HG03378 (cell line): Measurements from ENCODE around the gene FAM50A.

Experiments
- ATAC-seq: cut with Tn5 transposase; IDR thresholded peaks from one replicate; pipeline ENCODE4 v1.9.1; 2021; ENCODE audit warnings: mild to moderate bottlenecking, moderate library complexity; ENCODE audit not compliant: unreplicated experiment

Gene FAM50A

DNA sequence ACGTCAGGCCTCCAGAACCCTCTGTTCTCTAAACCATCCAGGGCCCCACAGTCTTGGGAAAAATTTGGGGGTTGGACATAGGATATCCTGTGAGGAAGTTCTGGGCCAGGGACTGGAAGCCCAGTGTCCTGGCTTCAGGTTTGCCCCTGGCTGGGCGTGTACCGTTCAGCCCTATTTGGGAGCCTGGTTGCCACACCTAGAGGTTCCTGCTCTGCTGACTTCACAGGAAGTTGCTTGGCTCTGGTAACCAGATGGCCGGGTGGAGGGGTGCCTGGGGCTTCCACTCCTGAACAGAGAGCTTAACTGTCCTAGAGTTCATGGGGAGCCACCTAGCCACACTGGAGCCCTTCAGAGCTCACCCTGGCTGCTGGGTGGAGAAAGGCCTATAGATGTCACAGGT is 31.5 kb upstream of the FAM50A start:
- ATAC-seq: no peak

DNA sequence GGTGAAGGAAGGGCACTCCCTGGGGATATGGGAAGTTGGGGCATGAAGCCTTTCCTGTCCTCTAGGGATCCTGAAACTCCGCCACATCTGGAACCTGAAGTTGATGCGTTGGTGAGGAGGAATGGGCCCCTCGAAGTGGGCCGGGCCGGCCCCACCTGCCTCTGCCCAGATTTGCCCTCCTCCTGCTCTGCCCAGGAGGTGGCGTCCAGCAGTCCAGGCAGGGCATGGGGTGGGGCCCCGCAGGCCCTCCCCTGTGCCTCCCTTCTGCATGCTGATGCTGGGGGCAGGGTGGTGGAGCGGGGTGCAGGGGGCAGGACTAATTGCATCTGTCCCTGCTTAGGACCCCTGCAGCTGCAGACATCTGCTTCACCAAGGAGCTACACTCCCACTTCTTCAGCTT is 30.8 kb upstream of the FAM50A start:
- no peak for ATAC-seq

DNA sequence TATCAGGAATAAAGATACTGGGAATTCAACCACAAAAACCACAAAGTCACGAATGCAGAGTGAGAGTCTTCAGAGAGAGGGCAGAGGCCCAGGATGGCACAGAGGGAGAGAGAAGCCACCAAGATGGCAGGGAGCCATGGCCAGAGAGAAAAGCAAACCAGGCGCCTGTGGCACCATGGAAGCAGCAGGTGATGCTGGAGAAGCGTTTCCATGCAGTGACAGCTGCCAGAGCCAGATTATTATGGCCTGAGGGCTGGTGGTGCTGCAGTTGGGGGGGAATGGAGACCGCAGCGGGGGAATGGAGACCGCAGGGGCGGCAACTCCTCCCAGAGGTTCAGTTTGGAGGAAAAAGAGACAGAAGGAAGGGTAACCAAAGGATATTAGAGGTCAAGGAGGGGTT is 26.8 kb upstream of the FAM50A start:
- ATAC-seq: no peak

DNA sequence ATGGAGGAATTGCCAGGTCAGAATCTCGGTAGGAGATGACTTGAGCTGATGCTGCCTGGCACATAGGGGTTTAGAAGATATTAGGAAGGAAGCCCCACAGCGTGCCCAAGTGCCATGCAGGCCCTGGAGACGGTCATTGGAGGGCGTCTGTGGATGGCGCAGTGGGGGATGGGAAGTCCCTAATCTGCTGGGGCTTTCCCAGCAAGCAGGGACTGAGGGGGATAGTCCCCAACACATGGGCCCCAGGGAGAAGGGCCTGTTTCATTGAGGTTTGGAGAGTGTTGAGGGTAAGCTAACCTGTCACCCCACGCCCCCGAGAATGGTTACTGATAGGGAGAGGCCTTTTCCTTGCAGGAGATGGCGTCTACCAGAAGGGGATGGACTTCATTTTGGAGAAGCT is 24.8 kb upstream of the FAM50A start:
- ATAC-seq: no peak

DNA sequence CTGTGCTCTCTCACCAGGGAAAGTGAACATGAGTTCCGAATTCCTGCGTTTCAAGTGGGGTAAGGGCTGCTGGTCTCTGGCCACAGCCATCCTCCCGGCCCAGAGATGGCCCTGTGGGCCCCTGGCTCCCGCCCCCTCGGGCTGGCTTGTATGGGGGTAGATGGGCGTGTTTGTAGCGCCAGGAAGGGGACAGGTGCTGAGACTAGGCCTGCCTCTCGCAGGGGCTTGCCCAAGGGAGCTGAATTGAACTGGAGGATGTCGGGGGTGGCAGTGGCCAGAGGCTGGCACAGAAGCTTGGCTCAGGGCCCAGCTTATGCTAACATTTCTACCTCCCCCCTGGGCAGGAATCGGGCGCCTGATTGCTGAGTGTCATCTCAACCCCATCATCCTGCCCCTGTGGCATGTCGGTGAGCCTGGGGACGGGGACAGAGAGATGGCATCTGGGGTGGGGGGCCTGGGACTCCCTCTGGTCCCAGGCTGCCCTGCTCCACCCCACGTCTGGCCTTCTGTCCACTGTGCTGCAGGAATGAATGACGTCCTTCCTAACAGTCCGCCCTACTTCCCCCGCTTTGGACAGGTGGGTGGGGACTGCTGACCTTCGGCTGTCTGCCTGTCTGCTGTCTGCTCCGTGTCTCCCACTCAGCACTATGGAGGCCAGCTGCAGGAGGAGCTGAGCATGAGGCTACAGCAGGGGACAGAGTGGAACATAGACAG is 24.1 kb upstream of the FAM50A start:
- no peak for ATAC-seq

DNA sequence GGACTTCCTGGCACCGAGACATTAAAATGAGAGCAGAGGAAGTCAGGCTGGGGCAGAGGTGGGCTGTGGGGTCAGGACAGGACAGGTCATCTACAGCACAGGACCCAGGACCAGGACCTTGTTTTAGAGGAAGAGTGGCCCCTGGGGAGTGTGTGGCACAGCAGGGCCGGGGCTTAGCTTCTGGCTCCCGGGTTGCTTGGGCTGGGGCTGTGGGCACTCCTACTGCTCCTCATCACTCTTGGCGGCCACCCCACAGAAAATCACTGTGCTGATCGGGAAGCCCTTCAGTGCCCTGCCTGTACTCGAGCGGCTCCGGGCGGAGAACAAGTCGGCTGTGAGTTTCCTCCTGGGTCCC is 23.6 kb upstream of the FAM50A start:
- no peak for ATAC-seq

DNA sequence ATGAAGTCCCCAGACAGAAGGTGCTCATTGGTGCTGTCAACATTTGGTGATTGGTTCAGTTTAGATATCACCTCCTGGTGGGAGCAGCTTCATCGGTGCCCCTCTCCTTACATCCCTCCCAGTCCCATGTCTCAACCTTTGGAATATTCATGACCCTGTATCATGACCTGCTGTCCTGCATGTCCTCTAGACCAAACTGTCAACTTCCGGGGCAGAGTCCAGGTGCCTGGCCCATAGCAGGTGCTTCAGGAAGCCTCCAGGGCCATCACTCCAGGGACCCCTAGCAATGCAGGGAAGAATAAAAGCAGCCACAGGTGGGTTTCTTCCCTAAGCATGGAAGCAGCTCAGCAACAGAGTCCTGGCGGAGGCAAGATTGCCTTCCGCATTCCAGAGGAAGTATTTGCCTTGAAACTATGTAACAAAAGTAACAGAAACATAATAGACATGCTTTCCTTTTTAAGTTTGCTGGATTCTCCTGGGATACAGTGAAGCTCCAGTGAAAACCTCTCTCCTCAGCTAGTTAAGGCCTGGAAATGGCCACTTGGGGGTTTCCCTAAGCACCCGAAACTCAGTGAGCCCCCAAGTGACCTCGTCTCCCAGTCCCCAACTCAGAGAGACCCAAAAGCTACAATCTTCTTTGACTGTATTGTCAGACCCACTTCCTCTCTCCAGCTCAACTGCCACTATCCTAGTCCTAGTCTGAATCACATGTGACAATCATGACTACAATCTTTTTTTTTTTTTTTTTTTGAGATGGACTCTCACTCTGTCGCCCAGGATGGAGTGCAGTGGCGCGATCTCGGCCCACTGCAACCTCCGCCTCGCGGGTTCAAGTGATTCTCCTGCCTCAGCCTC is 16.8 kb upstream of the FAM50A start:
- no peak for ATAC-seq

DNA sequence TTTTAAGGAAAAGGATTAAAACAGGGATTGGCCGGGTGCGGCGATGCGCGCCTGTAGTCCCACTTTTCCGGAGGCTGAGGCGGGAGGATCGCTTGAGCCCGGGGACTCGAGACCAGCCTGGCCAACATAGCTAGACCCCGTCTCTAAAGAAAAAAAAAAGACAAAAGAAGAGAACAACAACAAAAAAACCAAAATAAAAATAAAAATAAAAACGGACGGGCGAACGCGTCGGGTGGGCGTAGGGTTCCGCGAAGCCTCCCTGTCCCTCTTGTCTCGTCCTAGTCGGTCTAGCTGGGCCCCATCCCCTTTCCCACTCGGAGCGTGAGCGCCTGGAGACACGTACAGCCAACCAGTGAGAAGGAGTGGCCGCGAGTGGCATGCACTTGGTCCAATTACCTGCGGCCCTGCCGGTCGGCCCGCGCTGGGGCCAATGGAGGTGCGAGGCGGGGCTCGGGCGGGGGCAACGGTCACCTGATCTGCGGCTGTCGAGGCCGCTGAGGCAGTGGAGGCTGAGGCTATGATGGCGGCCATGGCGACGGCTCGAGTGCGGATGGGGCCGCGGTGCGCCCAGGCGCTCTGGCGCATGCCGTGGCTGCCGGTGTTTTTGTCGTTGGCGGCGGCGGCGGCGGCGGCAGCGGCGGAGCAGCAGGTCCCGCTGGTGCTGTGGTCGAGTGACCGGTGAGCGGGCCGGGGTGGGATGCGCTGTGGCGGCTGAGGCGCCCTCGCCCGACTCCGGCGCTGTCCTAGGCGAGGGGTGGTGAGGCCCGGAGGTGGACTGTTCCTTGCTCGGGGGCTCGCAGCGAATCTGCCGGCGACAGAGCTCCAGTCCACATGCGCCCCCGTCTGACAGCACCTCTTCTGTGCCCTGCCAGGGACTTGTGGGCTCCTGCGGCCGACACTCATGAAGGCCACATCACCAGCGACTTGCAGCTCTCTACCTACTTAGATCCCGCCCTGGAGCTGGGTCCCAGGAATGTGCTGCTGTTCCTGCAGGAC is 15.5 kb upstream of the FAM50A start, which contains the start of gene ATP6AP1:
ATP6AP1 (plus strand) TSS at position 502 of the 996 bp plus-strand sequence; CDS start at position 518, 16 bp downstream.
- peak; percentile 78 for ATAC-seq

DNA sequence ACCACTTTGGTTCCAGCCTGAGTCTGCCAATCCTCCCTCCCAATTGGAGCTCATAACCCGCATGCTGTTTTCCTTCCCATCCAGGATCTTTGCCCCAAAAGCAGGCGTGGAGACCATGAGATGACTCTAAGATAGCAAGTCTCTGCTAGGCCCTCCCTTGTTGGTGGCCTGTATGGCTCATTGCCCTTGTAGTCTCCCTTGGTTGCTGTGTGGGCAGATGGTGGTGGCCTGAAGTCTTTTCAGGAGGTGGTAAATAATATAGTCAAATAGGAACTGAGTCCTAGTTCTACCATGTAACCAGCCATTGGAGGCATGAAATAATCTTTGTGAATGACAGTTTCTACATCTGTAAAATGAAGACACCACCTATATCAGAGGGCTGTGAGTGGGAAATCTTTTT is 14.2 kb upstream of the FAM50A start:
- ATAC-seq: no peak

DNA sequence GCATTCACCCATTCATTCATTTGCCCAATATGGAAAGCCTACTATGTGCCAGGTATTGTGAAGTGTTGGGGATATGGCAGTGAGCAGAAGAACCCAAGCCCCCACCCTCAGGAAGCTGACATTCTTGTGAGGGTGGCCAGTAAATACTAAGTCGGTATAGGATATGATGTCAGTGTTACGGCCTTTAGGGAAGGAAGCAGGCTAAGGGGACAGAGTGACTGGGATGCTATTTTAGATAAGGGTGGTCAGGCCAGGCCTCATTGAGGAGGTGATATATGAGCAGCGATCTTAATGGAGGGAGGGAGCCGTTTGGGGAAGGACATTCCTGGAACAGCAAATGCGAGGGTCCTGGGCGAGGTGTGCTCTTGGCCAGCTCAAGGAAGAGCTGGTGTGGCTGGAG is 13.5 kb upstream of the FAM50A start:
- ATAC-seq: no peak

DNA sequence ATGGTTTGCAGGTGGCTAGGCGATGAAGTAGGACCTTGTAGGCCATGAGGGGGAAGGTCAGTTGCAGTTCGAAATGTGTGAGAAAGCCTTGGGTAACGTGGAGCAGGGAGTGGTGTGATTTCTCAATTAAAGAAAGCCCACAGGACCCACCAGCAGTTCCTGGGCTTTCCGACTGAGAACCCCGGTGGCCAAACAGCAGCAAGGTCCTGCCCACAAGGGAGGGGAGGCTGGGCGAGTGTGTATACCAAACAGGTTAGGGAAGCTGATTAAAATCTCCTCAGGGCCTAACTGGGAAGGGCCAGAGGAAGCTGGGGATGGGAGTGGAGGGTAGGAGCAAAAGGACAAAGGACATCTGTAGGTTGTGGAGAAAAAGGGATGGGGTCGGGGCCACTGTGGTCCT is 13.0 kb upstream of the FAM50A start:
- no peak for ATAC-seq

DNA sequence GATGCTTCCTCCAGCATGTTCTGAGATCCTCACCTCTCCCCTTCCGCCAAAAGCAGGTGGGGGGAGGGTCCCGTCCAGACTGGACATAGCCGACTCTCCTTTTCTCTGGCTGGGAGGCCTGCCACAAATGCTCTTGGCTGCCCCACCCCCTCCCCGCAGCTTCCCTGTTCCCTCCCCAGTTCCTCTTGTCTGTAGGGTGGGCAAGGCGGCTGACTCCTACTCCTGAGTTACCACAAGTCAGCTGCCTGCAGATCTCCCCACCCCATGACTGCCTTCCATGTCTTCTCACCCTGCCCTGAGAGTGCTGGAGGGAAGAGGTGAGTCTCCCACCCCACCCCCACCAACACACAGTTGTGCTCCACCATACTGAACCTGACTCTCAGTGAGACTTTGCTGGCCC is 12.6 kb upstream of the FAM50A start:
- ATAC-seq: no peak

DNA sequence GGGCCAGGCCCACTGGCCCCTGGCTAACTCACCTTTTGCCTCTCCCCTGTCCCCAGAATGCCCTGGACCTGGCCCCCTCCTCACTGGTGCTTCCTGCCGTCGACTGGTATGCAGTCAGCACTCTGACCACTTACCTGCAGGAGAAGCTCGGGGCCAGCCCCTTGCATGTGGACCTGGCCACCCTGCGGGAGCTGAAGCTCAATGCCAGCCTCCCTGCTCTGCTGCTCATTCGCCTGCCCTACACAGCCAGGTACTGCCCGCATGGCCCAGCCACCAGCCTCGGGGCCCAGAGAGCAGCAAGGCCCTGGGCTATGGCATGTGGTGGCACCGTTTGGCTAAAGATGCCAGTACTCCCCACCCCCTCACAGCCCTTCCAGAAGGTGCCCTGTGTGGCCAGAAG is 11.7 kb upstream of the FAM50A start:
- no peak for ATAC-seq

DNA sequence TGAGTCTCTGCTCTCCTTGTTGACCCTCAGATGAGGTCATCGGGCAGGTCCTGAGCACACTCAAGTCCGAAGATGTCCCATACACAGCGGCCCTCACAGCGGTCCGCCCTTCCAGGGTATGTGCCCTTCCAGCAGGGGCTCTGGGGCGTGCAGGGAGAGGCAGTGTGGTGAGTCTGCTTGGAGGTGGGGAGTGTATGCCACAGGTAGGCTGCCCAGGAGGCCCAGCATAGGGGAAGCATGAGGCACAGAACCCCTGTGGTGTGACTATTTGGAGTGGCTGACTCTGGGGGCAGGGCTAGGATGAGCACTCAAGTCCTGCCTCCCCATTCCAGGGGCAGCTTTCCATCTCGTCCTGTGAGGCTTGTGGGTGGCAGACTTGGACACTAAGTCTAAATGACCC is 10.3 kb upstream of the FAM50A start:
- no peak for ATAC-seq

DNA sequence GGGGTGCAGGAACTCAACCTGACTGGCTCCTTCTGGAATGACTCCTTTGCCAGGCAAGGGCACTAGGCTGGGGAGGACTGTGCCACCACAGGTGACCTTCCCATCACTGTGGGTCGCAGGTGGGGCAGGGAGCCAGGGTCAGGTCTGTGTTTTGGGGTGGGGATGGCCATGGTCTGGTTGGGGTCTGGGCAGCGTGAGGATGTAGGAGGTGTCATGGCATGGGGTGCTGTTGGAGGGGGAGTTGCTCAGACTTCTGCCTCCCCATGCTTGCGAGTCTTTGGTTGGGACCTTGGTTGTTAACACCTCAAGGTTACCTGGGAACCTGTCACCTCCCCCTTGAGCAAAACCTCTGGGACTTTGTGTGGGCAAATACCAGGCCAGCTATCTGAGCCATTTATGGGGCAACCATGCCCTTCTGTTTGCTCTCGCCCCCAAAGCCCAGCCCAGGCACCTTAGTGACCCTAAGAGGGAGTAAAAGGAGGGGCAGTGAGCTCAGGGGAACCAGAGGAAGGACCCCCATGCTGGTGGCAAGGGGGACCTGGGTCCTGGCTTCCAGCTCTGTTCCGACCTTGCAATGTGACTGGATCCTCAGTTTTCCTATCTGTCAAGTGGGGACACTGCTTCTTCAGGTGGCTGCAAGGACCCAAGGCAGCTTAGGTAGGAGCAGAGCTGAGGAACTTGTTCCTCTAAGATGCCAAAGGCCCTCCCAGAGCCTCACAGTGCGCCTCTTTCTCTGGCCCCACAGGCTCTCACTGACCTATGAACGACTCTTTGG is 9.4 kb upstream of the FAM50A start:
- no peak for ATAC-seq

DNA sequence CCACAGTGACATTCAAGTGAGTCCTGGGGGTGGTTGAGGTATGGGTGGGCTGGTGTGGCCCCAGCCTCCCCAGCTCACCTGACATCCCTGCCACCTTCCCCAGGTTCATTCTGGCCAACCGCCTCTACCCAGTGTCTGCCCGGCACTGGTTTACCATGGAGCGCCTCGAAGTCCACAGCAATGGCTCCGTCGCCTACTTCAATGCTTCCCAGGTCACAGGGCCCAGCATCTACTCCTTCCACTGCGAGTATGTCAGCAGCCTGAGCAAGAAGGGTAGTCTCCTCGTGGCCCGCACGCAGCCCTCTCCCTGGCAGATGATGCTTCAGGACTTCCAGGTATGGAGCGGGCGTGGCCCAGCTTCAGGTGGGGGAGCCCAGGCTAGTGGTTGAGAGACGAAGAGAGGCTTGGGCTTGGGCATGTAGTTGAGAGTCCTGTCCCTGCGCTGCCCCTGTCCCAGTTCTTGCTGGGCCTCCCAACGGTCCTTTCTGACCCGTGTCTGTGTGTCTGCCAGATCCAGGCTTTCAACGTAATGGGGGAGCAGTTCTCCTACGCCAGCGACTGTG is 8.7 kb upstream of the FAM50A start:
- no peak for ATAC-seq

DNA sequence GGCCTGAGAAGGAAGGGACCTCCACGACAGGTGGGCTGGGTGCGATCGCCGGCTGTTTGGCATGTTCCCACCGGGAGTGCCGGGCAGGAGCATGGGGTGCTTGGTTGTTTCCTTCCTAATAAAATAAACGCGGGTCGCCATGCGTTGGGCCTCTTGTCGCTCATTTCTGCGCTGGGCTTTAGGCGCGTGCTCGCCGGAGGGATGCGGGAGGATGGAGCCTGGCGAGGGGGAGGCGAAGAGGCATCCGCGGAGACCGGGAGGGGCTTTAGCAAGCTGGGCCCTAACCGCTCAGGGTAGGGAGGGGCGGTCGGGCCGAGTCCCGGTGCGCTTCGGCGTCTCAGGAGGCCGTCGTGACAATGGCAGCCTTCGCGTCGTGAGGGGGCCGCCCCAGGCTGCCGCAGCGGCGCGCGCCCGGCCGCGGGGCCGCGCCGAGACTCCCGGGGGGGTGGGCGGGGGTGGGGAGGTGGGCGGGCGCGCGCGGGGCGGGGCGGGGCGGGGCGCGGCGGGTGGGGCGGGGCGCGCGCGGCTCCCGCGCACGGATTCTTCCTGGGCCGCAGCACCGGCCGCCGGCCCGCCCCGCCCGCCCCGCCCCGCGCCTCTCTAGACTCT is 7.5 kb upstream of the FAM50A start:
- no peak for ATAC-seq

DNA sequence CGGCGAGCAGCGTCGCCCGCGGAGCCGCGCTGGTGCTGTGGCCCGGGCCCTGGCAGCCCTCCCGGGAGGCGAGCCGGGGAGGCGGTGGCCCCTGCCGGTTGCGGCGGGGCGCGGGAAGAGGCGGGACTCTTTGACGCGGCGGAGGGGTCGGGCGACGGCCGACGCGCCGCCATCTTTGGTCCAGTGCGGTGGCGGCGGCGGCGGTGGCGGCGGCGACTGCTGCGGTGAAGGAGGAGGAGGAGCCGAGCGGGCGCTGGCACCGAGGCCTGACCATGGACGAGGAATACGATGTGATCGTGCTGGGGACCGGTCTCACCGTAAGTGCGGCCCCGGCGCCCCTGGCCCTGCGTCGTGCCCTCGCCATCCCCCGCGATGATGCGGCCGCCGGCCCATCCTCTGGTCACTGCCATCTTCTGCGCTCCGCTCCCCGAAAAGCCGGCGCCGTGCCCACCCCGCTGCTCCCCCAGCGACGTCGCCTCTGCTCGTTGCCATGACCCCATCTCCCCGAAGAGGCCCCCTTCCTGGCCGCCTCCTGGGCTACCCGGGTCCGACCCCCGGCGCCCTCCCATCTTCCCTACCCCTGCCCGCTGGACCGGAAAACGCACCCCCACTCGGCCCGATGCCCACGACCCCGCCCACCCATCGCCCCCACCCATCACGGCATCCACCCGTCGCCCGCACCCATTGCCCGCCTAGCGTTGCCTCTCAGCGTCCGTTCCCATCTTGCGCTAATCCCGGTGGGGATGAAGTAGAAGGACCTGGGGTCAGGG is 6.8 kb upstream of the FAM50A start, which contains the start of gene GDI1:
GDI1 (plus strand) TSS at position 172 of the 770 bp plus-strand sequence; CDS start at position 273, 101 bp downstream.
- ATAC-seq: no peak
